Body of pancreas (tissue), 4 donors: ENCODE results near the gene GALNT15. TPM values are rescaled to one million over a fixed set of nuclear protein-coding genes. Genes with fewer than 3 reads are reported as not detected.

Experiments
- ATAC-seq: fragments of 150-250 bp; one replicate; pipeline ENCODE4 v1.9.1; 2016
- DNase-seq, 4 donors: peaks; one replicate each; pipeline ENCODE4 v3.0.0-alpha.2; 2019
- H3K27ac ChIP-seq, 4 donors: fragments of 200-600 bp; sonication (generic); 1 replicate in 3 of 4; 2 replicates in 1 of 4; pipeline versions ENCODE4 v1.5.1 to v1.6.1; 2016 to 2019; ENCODE audit warnings: mild to moderate bottlenecking in 1 of 4, mixed read lengths in 1 of 4, moderate library complexity in 1 of 4
- H3K27me3 ChIP-seq, 2 donors: fragments of 200-600 bp; sonication (generic); one replicate each; pipeline ENCODE4 v1.6.0; 2016; ENCODE audit warnings: mild to moderate bottlenecking in 1 of 2
- H3K36me3 ChIP-seq, 2 donors: fragments of 200-600 bp; sonication (generic); replicated peaks in 1 of 2; 2 replicates each; pipeline ENCODE4 v1.5.1; 2016; ENCODE audit warnings: low read depth in 2 of 2; ENCODE audit not compliant: insufficient read depth in 1 of 2
- H3K4me1 ChIP-seq: fragments of 200-600 bp; sonication (generic); one replicate; pipeline ENCODE4 v1.6.0; 2016
- H3K4me3 ChIP-seq, 2 donors: fragments of 200-600 bp; sonication (generic); 1 replicate in 1 of 2; 2 replicates in 1 of 2; pipeline ENCODE4 v1.5.1; 2016 to 2019
- H3K9me3 ChIP-seq, 3 donors: fragments of 200-600 bp; sonication (generic); 1 replicate in 2 of 3; 2 replicates in 1 of 3; pipeline ENCODE4 v1.5.1; 2016
- CTCF ChIP-seq, 7 experiments: fragments of 450-650 bp in 4 of 7; fragments of 200-600 bp in 3 of 7; sonication (generic) in 3 of 7; IDR thresholded peaks; one replicate each; pipeline ENCODE4 v1.5.1; 2016 to 2019; ENCODE audit warnings: antibody characterized with exemption in 7 of 7
- POLR2A ChIP-seq, 3 donors: fragments of 450-650 bp; IDR thresholded peaks; one replicate each; pipeline ENCODE4 v1.6.1; 2016; ENCODE audit warnings: antibody characterized with exemption in 3 of 3, mild to moderate bottlenecking in 2 of 3
- WGBS, 2 donors: methylation state at CpG; one replicate each; pipeline ENCODE4 v1.1.5; 2017; 5-methylcytosine and 5-hydroxymethylcytosine counted together
- intact Hi-C: fragments of 100-400 bp; cut with DNase I; formaldehyde crosslinking; loops from one replicate; pipeline ENCODE4 v1.15.1; 2023
- total RNA-seq, 2 donors: library from RNA; depleted of rRNA; stranded (reverse); fragments of >200 nt; gene quantifications; one replicate each; pipeline ENCODE4 v1.1.0, GENCODE V29; 2016

Gene GALNT15
- total RNA-seq, 2 donors from 2014 or later = 21.8 to 26.0 TPM

- no peaks in the 10 kb centered on the region for H3K27me3 ChIP-seq
- ATAC-seq (no peak), DNase-seq (no peak)
- peaks cover 5% of the 10 kb centered on the region for H3K4me1 ChIP-seq
- no peaks in the 10 kb centered on the region for H3K36me3 ChIP-seq
- H3K4me3 ChIP-seq = no peak overlapping the region
- H3K27ac ChIP-seq = no peak overlapping the region
- intact Hi-C loops = no loop called here
- no peaks in the 10 kb centered on the region for H3K9me3 ChIP-seq
- no peak for TF ChIP-seq CTCF (IDR thresholded peaks at IDR 0.05)
- TF ChIP-seq POLR2A (IDR thresholded peaks at IDR 0.05) = no peak
- WGBS, 2 donors = 82 to 87% methylated on average over 6 of the region's 6 CpGs
Observed at GRCh38 chr3:16190704-16191103, 16.2 kb downstream of the GALNT15 start.

GRCh38 chr3:16191591-16191990 is 17.1 kb downstream of the GALNT15 start:
- intact Hi-C loops = no loop called here
- peaks cover 5% of the 10 kb centered on the region for H3K4me1 ChIP-seq
- H3K9me3 ChIP-seq = no peaks in the 10 kb centered on the region
- no peaks in the 10 kb centered on the region for H3K36me3 ChIP-seq
- H3K27ac ChIP-seq = no peak overlapping the region
- no peak overlapping the region for H3K4me3 ChIP-seq
- no peaks in the 10 kb centered on the region for H3K27me3 ChIP-seq
- DNase-seq = no peak
- ATAC-seq = no peak
- TF ChIP-seq CTCF (IDR thresholded peaks at IDR 0.05) = no peak
- TF ChIP-seq POLR2A (IDR thresholded peaks at IDR 0.05) = no peak

- Histone ChIP-seq H3K4me3 (no peak overlapping the region), H3K27me3 (no peaks in the 10 kb centered on the region), H3K36me3 (no peaks in the 10 kb centered on the region), H3K9me3 (no peaks in the 10 kb centered on the region), H3K27ac (no peak overlapping the region), H3K4me1 (peaks cover 5% of the 10 kb centered on the region)
- WGBS, 2 donors = 40 to 56% methylated on average over 5 of the region's 5 CpGs
- TF ChIP-seq CTCF (IDR thresholded peaks at IDR 0.05) = no peak
- no peak for TF ChIP-seq POLR2A (IDR thresholded peaks at IDR 0.05)
- no peak for DNase-seq
- no peak for ATAC-seq
- intact Hi-C loops = no loop called here
Observed at GRCh38 chr3:16192176-16192811, 17.8 kb downstream of the GALNT15 start.

- DNase-seq = no peak
- TF ChIP-seq CTCF (IDR thresholded peaks at IDR 0.05) (no peak), POLR2A (IDR thresholded peaks at IDR 0.05) (no peak)
- Histone ChIP-seq H3K27me3 (no peaks in the 10 kb centered on the region), H3K4me3 (no peak overlapping the region), H3K36me3 (no peaks in the 10 kb centered on the region), H3K4me1 (no peaks in the 10 kb centered on the region), H3K9me3 (no peaks in the 10 kb centered on the region), H3K27ac (no peak overlapping the region)
- 78 to 83% methylated on average over 4 of the region's 4 CpGs for WGBS, 2 donors
- ATAC-seq = no peak
- intact Hi-C loops = no loop called here
Observed at GRCh38 chr3:16198427-16198826, 23.9 kb downstream of the GALNT15 start.

GRCh38 chr3:16199769-16200168 is 25.3 kb downstream of the GALNT15 start:
- WGBS, 2 donors = 78 to 86% methylated on average over 2 of the region's 2 CpGs

More at GRCh38 chr3:16199769-16200168, 25.3 kb downstream of the GALNT15 start:
- no peak for DNase-seq
- TF ChIP-seq CTCF (IDR thresholded peaks at IDR 0.05) (no peak), POLR2A (IDR thresholded peaks at IDR 0.05) (no peak)
- ATAC-seq = no peak
- no peak overlapping the region for H3K27ac ChIP-seq
- no peaks in the 10 kb centered on the region for H3K27me3 ChIP-seq
- no peaks in the 10 kb centered on the region for H3K4me1 ChIP-seq
- H3K9me3 ChIP-seq = no peaks in the 10 kb centered on the region
- intact Hi-C loops = no loop called here
- no peaks in the 10 kb centered on the region for H3K36me3 ChIP-seq
- H3K4me3 ChIP-seq = no peak overlapping the region
